Endothelial cell (in vitro differentiated cells): ENCODE data around the gene SF1. TPM values are rescaled to one million over a fixed set of nuclear protein-coding genes. Genes with fewer than 3 reads are reported as not detected.

Source experiments
- DNase-seq: peaks from one replicate; pipeline ENCODE4 v3.0.0; 2021; ENCODE audit warnings: low spot score
- H3K27ac Mint-ChIP-seq: one replicate; pipeline ENCODE4 v1.8.0; 2021; ENCODE audit warnings: mixed read lengths, inconsistent platforms; ENCODE audit not compliant: unreplicated experiment
- H3K27me3 Mint-ChIP-seq: one replicate; pipeline ENCODE4 v1.8.0; 2021; ENCODE audit warnings: mild to moderate bottlenecking, moderate library complexity, mixed read lengths, inconsistent platforms; ENCODE audit not compliant: unreplicated experiment
- H3K36me3 Mint-ChIP-seq: one replicate; pipeline ENCODE4 v1.8.0; 2021; ENCODE audit warnings: mild to moderate bottlenecking, low read depth, mixed read lengths, inconsistent platforms; ENCODE audit not compliant: unreplicated experiment
- H3K4me1 Mint-ChIP-seq: one replicate; pipeline ENCODE4 v1.8.0; 2021; ENCODE audit warnings: mild to moderate bottlenecking, mixed read lengths, inconsistent platforms; ENCODE audit not compliant: unreplicated experiment
- H3K4me3 Mint-ChIP-seq: one replicate; pipeline ENCODE4 v1.8.0; 2021; ENCODE audit warnings: mild to moderate bottlenecking, mixed read lengths, inconsistent platforms; ENCODE audit not compliant: unreplicated experiment
- H3K9me3 Mint-ChIP-seq: one replicate; pipeline ENCODE4 v1.8.0; 2021; ENCODE audit warnings: mixed read lengths, inconsistent platforms; ENCODE audit not compliant: unreplicated experiment
- total RNA-seq: library from RNA; stranded (reverse); fragmentation: NEBNext Ultra II Directional; extraction: Animal tissue kit (Norgen Biotek cat#: 25700); gene quantifications from one replicate; pipeline ENCODE4 v1.2.1, GENCODE V29; 2021; ENCODE audit not compliant: unreplicated experiment
- TF ChIP-seq, protein P1 (sequence below): fragments of 200-600 bp; sonication (generic); IDR thresholded peaks from one replicate; pipeline ENCODE4 v1.5.0; 2021; ENCODE audit warnings: antibody characterized with exemption; ENCODE audit not compliant: unreplicated experiment

SF1 gene
- total RNA-seq, 1 donor from 2014 or later, result 322 TPM

DNA sequence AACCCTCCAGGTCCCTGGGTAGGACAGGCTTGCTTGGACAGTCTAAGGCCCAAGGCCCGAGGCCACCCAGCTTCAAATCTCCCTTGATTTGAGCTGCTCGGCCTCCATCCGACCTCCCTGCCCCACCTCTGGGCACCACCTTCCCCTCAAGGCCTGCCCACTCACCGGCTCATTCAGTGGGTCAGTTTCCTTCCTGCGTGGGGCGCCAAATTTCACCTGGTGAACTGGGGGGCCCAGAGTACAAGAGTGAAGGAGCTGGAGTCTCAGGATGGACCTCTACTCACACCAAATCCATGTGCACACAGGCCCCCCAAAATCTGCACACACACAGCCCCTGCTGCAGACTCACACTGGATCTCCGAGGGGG lies 20.9 kb upstream of the SF1 start:
- Mint-ChIP-seq H3K4me1 (peaks cover 45% of the 10 kb centered on the region), H3K4me3 (peak overlapping the region; percentile 83), H3K36me3 (peaks cover 29% of the 10 kb centered on the region), H3K9me3 (no peaks in the 10 kb centered on the region), H3K27me3 (peaks cover 17% of the 10 kb centered on the region), H3K27ac (no peak overlapping the region)
- TF ChIP-seq, protein P1, sequence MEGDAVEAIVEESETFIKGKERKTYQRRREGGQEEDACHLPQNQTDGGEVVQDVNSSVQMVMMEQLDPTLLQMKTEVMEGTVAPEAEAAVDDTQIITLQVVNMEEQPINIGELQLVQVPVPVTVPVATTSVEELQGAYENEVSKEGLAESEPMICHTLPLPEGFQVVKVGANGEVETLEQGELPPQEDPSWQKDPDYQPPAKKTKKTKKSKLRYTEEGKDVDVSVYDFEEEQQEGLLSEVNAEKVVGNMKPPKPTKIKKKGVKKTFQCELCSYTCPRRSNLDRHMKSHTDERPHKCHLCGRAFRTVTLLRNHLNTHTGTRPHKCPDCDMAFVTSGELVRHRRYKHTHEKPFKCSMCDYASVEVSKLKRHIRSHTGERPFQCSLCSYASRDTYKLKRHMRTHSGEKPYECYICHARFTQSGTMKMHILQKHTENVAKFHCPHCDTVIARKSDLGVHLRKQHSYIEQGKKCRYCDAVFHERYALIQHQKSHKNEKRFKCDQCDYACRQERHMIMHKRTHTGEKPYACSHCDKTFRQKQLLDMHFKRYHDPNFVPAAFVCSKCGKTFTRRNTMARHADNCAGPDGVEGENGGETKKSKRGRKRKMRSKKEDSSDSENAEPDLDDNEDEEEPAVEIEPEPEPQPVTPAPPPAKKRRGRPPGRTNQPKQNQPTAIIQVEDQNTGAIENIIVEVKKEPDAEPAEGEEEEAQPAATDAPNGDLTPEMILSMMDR, result no peak
- DNase-seq, result no peak

DNA sequence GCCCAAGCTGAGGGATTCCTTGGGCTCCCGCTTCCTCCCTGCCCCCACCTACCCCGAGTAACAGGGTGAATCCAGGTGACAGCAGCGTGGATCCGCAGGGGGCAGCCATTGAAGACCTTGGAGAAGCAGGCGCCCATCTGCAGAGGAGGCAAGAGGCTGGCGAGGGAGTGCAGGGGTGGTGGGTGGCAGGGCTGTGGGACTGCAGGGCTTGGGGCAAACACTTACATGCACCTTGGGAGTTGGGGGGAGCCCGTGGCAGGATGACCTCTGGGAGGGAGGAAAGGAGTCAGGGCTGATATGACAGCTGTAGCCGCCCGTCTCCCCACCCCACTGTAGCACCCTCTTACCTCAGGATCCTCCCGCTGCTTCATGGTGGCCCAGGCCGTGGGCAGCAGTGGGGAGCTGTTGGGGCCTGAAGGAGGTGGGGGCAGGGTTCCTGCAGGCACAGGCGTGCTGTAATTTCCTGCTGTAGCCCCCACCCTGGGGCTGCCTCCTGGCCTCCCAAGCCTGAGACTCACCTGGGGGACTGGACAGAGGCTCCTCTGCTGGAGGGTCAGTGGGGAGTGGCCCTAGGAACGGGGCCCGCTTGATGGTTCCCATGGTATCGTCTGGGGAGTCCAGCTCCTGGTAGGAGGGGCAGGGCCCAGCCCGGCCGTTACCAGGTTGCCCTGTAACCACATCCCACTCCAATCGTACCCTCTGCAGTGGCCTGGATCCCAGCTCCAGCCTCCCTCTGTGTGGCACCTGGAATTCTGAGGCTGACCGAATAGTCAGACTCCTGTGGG lies 18.6 kb upstream of the SF1 start:
- H3K36me3 Mint-ChIP-seq, result peaks cover 26% of the 10 kb centered on the region
- H3K4me3 Mint-ChIP-seq, result no peak overlapping the region
- H3K9me3 Mint-ChIP-seq, result no peaks in the 10 kb centered on the region
- TF ChIP-seq, protein P1, result no peak
- peaks cover 51% of the 10 kb centered on the region for H3K4me1 Mint-ChIP-seq
- peaks cover 22% of the 10 kb centered on the region for H3K27me3 Mint-ChIP-seq
- H3K27ac Mint-ChIP-seq, result no peak overlapping the region
- no peak for DNase-seq

DNA sequence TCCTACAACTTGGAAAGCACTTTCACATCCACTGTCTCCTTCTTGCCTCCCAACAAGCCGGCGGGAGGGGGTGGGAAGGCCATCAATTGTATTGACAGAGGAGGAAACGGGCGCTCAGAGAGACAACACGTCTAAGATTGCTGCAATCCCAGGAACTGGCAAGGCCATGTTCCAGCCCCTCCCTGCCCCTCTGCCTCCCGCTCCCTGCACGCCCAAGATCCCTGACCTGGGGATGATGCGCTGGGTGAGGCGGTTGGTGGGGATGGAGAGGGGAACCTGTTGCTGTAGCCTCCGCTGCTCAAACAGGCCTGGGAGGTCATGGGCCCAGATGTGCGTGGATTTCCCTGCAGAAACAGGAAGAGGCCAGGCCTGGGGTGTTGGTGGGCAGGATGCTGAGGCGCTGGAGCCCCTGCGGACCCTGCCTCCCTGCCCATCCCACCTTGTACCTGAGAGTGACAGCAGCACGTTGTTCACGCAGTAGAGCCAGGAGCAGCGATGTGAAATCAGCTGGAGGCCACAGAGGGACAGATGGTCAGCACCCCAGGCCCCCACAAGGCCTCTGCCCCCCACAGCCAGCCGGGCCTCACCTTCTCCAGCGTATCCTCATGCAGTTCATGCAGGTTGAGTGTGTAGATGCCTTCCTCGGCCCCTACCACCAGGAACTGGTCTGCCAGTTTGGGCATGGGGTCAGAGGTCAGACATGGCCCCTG lies 17.9 kb upstream of the SF1 start:
- TF ChIP-seq, protein P1, result no peak
- H3K27ac Mint-ChIP-seq, result peak overlapping the region; percentile 74
- peak overlapping the region; percentile 56 for H3K4me3 Mint-ChIP-seq
- peaks cover 26% of the 10 kb centered on the region for H3K36me3 Mint-ChIP-seq
- peaks cover 20% of the 10 kb centered on the region for H3K27me3 Mint-ChIP-seq
- peaks cover 51% of the 10 kb centered on the region for H3K4me1 Mint-ChIP-seq
- DNase-seq, result no peak
- H3K9me3 Mint-ChIP-seq, result no peaks in the 10 kb centered on the region

DNA sequence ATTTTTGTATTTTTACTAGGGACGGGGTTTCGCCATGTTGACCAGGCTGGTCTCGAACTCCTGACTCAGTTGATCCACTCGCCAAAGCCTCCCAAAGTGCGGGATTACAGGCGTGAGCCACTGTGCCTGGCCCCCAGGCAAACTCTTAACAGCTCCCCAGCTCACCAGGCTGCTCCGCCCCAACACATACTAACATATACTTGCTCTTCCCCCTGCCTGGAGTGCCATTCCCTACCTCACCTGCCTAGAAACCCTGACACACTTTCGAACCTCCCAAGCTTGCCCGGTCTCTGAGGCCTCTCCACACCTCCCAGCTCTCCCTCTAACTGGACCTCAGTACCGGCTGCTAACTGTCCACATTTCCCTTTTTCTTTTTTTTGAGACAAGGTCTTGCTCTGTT lies 16.2 kb upstream of the SF1 start:
- H3K9me3 Mint-ChIP-seq, result no peaks in the 10 kb centered on the region
- DNase-seq, result no peak
- peaks cover 22% of the 10 kb centered on the region for H3K27me3 Mint-ChIP-seq
- TF ChIP-seq, protein P1, result no peak
- H3K4me1 Mint-ChIP-seq, result peaks cover 43% of the 10 kb centered on the region
- peak overlapping the region; percentile 52 for H3K27ac Mint-ChIP-seq
- peaks cover 31% of the 10 kb centered on the region for H3K36me3 Mint-ChIP-seq
- H3K4me3 Mint-ChIP-seq, result peak overlapping the region; percentile 88
